SJSA1 (cell line): ENCODE measurements around the gene MOXD1. TPM values are rescaled to one million over a fixed set of nuclear protein-coding genes. Genes with fewer than 3 reads are reported as not detected.

Experiments used
- DNase-seq, 2 experiments: peaks; one replicate each; pipeline ENCODE4 v3.0.0-alpha.2; 2015 to 2020; ENCODE audit warnings: low spot score in 2 of 2, low read depth in 1 of 2
- H3K27ac ChIP-seq: fragments of 250-450 bp; sonication (Bioruptor Pico); 2 replicates; pipeline ENCODE4 v1.5.1; 2020; ENCODE audit warnings: mild to moderate bottlenecking, moderate library complexity
- H3K27me3 ChIP-seq: fragments of 250-450 bp; sonication (Bioruptor Pico); replicated peaks from 2 replicates; pipeline ENCODE4 v1.5.1; 2020; ENCODE audit warnings: mild to moderate bottlenecking, moderate library complexity
- H3K36me3 ChIP-seq: fragments of 250-450 bp; sonication (Bioruptor Pico); 2 replicates; pipeline ENCODE4 v1.5.1; 2020; ENCODE audit warnings: mild to moderate bottlenecking
- H3K4me1 ChIP-seq: fragments of 250-450 bp; sonication (Bioruptor Pico); replicated peaks from 2 replicates; pipeline ENCODE4 v1.6.1; 2021; ENCODE audit warnings: mild to moderate bottlenecking
- H3K4me3 ChIP-seq: fragments of 250-450 bp; sonication (Bioruptor Pico); 2 replicates; pipeline ENCODE4 v1.5.1; 2020; ENCODE audit warnings: mild to moderate bottlenecking
- H3K9me3 ChIP-seq: fragments of 250-450 bp; sonication (Bioruptor Pico); replicated peaks from 2 replicates; pipeline ENCODE4 v1.5.1; 2020; ENCODE audit warnings: mild to moderate bottlenecking
- total RNA-seq: library from RNA; depleted of rRNA; stranded (reverse); fragments of >200 nt; shearing (Covaris generic); gene quantifications from 2 replicates; pipeline ENCODE4 v1.2.3, GENCODE V29; 2014

MOXD1 gene
- total RNA-seq, 1 experiment from 2014 or later: 37.3 TPM

- no peaks in the 10 kb centered on the region; the same call in 1 of the 2 replicates for H3K27me3 ChIP-seq
- H3K9me3 ChIP-seq: no peaks in the 10 kb centered on the region
- H3K4me1 ChIP-seq: no peaks in the 10 kb centered on the region; the same call in 1 of the 2 replicates
- DNase-seq: peak in 1 of 2 experiments; percentile 10
- no peak overlapping the region for H3K4me3 ChIP-seq
- H3K27ac ChIP-seq: no peak overlapping the region
- no peaks in the 10 kb centered on the region for H3K36me3 ChIP-seq
These were observed 11.6 kb upstream of the MOXD1 start for GRCh38 chr6:132412656-132413498.

- no peaks in the 10 kb centered on the region for H3K9me3 ChIP-seq
- no peak overlapping the region for H3K27ac ChIP-seq
- no peaks in the 10 kb centered on the region; the same call in 1 of the 2 replicates for H3K4me1 ChIP-seq
- no peak for DNase-seq
- H3K36me3 ChIP-seq: no peaks in the 10 kb centered on the region
- H3K4me3 ChIP-seq: no peak overlapping the region
- no peaks in the 10 kb centered on the region; the same call in 1 of the 2 replicates for H3K27me3 ChIP-seq
These were observed 10.0 kb upstream of the MOXD1 start for GRCh38 chr6:132411296-132411695.

GRCh38 chr6:132410830-132411229 lies 9.6 kb upstream of the MOXD1 start:
- Histone ChIP-seq H3K27ac (no peak overlapping the region), H3K36me3 (no peaks in the 10 kb centered on the region), H3K9me3 (no peaks in the 10 kb centered on the region), H3K4me3 (no peak overlapping the region), H3K27me3 (no peaks in the 10 kb centered on the region; the same call in 1 of the 2 replicates), H3K4me1 (no peaks in the 10 kb centered on the region; the same call in 1 of the 2 replicates)
- no peak for DNase-seq

- Histone ChIP-seq H3K9me3 (no peaks in the 10 kb centered on the region), H3K27ac (peak overlapping the region; percentile 11; the same call in 1 of the 2 replicates), H3K27me3 (no peaks in the 10 kb centered on the region), H3K4me1 (peaks cover 34% of the 10 kb centered on the region), H3K4me3 (no peak overlapping the region), H3K36me3 (no peaks in the 10 kb centered on the region)
- DNase-seq: peak in 1 of 2 experiments; percentile 47
These were observed 4.1 kb upstream of the MOXD1 start for GRCh38 chr6:132405143-132405915.

GRCh38 chr6:132404736-132405135 lies 3.5 kb upstream of the MOXD1 start:
- DNase-seq: no peak
- no peak overlapping the region for H3K4me3 ChIP-seq
- H3K36me3 ChIP-seq: no peaks in the 10 kb centered on the region
- H3K27ac ChIP-seq: peak overlapping the region; percentile 11; the same call in 1 of the 2 replicates
- H3K9me3 ChIP-seq: no peaks in the 10 kb centered on the region
- H3K27me3 ChIP-seq: no peaks in the 10 kb centered on the region
- H3K4me1 ChIP-seq: peaks cover 39% of the 10 kb centered on the region

- Histone ChIP-seq H3K9me3 (no peaks in the 10 kb centered on the region), H3K27me3 (no peaks in the 10 kb centered on the region), H3K36me3 (no peaks in the 10 kb centered on the region), H3K4me1 (peaks cover 42% of the 10 kb centered on the region), H3K27ac (no peak overlapping the region), H3K4me3 (no peak overlapping the region)
- no peak for DNase-seq
These were observed 3.1 kb upstream of the MOXD1 start for GRCh38 chr6:132404330-132404729.

- no peaks in the 10 kb centered on the region for H3K9me3 ChIP-seq
- no peak overlapping the region for H3K27ac ChIP-seq
- H3K36me3 ChIP-seq: no peaks in the 10 kb centered on the region
- H3K4me3 ChIP-seq: peak overlapping the region; percentile 82
- DNase-seq: peak in 1 of 2 experiments; percentile 13
- H3K4me1 ChIP-seq: peaks cover 45% of the 10 kb centered on the region
- no peaks in the 10 kb centered on the region for H3K27me3 ChIP-seq
These were observed 477 bp upstream of the MOXD1 start for GRCh38 chr6:132401618-132402285.

- Histone ChIP-seq H3K9me3 (no peaks in the 10 kb centered on the region), H3K4me1 (peaks cover 44% of the 10 kb centered on the region), H3K36me3 (no peaks in the 10 kb centered on the region), H3K4me3 (peak overlapping the region; percentile 82), H3K27ac (no peak overlapping the region), H3K27me3 (no peaks in the 10 kb centered on the region)
- DNase-seq: no peak
These were observed 756 bp downstream of the MOXD1 start for GRCh38 chr6:132400555-132400882.

GRCh38 chr6:132399376-132400074 lies 1.8 kb downstream of the MOXD1 start:
- Histone ChIP-seq H3K27me3 (no peaks in the 10 kb centered on the region), H3K9me3 (no peaks in the 10 kb centered on the region; the same call in 1 of the 2 replicates), H3K4me1 (peaks cover 34% of the 10 kb centered on the region), H3K27ac (peak overlapping the region; percentile 35), H3K36me3 (no peaks in the 10 kb centered on the region), H3K4me3 (no peak overlapping the region)
- peak in 1 of 2 experiments; percentile 72 for DNase-seq

- Histone ChIP-seq H3K9me3 (no peaks in the 10 kb centered on the region; the same call in 1 of the 2 replicates), H3K27me3 (no peaks in the 10 kb centered on the region), H3K4me3 (no peak overlapping the region), H3K36me3 (no peaks in the 10 kb centered on the region), H3K4me1 (peaks cover 36% of the 10 kb centered on the region), H3K27ac (no peak overlapping the region)
- no peak for DNase-seq
These were observed 6.2 kb downstream of the MOXD1 start for GRCh38 chr6:132395015-132395597.

GRCh38 chr6:132392792-132393191 lies 8.5 kb downstream of the MOXD1 start:
- no peak overlapping the region for H3K4me3 ChIP-seq
- H3K4me1 ChIP-seq: peaks cover 28% of the 10 kb centered on the region
- no peaks in the 10 kb centered on the region for H3K36me3 ChIP-seq
- peak overlapping the region; percentile 55; the same call in 1 of the 2 replicates for H3K27ac ChIP-seq
- H3K27me3 ChIP-seq: no peaks in the 10 kb centered on the region
- DNase-seq: no peak
- no peaks in the 10 kb centered on the region; the same call in 1 of the 2 replicates for H3K9me3 ChIP-seq

- peak in 1 of 2 experiments; percentile 13 for DNase-seq
- Histone ChIP-seq H3K36me3 (no peaks in the 10 kb centered on the region), H3K27ac (peak overlapping the region; percentile 55), H3K27me3 (no peaks in the 10 kb centered on the region), H3K4me3 (no peak overlapping the region), H3K4me1 (peaks cover 28% of the 10 kb centered on the region), H3K9me3 (no peaks in the 10 kb centered on the region; the same call in 1 of the 2 replicates)
These were observed 9.0 kb downstream of the MOXD1 start for GRCh38 chr6:132392270-132392646.
